HepG2 (cell line): ENCODE results near the gene POLG2. TPM values are rescaled to one million over a fixed set of nuclear protein-coding genes. Genes with fewer than 3 reads are reported as not detected.

ENCODE experiments used
- ATAD3A ChIP-seq: sonication (generic); formaldehyde crosslinking; IDR thresholded peaks from 2 replicates; pipeline ENCODE4 v1.4.0; 2020; ENCODE audit warnings: missing genetic modification reagents
- ATF1 ChIP-seq: IDR thresholded peaks from 2 replicates; pipeline ENCODE4 v1.6.1; 2016; ENCODE audit warnings: mild to moderate bottlenecking, control low read depth
- BRF2 ChIP-seq: sonication (generic); formaldehyde crosslinking; IDR thresholded peaks from 2 replicates; pipeline ENCODE4 v1.8.1; 2022; ENCODE audit warnings: mild to moderate bottlenecking, missing genetic modification reagents
- CBX2 ChIP-seq, 2 experiments: fragments of 200-600 bp in 1 of 2; sonication (generic); formaldehyde crosslinking in 1 of 2; IDR thresholded peaks; 2 replicates each; pipeline versions ENCODE4 v1.7.0 to v1.8.1; 2018 to 2022; ENCODE audit warnings: low read depth in 2 of 2, low read length in 1 of 2, mild to moderate bottlenecking in 1 of 2, missing genetic modification reagents in 1 of 2
- EP300 ChIP-seq, 3 experiments: sonication (generic) in 1 of 3; formaldehyde crosslinking in 1 of 3; IDR thresholded peaks; 2 replicates each; pipeline versions ENCODE4 v1.5.1 to v1.6.1; 2011 to 2020; ENCODE audit warnings: low read depth in 2 of 3, low read length in 2 of 3, borderline replicate concordance in 1 of 3, improper control_type of control experiment in 1 of 3, mild to moderate bottlenecking in 1 of 3, missing genetic modification reagents in 1 of 3, moderate library complexity in 1 of 3
- FOXA3 ChIP-seq: IDR thresholded peaks from 2 replicates; pipeline ENCODE4 v1.6.1; 2016; ENCODE audit warnings: missing genetic modification reagents, missing compliant biosample characterization
- FOXO1 ChIP-seq: sonication (generic); formaldehyde crosslinking; IDR thresholded peaks from 2 replicates; pipeline ENCODE4 v1.4.0; 2020; ENCODE audit warnings: missing genetic modification reagents
- HMG20B ChIP-seq: conservative IDR thresholded peaks from 2 replicates; pipeline ENCODE4 v1.6.1; 2016; ENCODE audit warnings: missing genetic modification reagents, missing compliant biosample characterization
- IRX3 ChIP-seq: sonication (generic); formaldehyde crosslinking; IDR thresholded peaks from 2 replicates; pipeline ENCODE4 v1.8.1; 2023; ENCODE audit warnings: mild to moderate bottlenecking, low read depth, missing genetic modification reagents, borderline replicate concordance
- JDP2 ChIP-seq: sonication (generic); formaldehyde crosslinking; IDR thresholded peaks from 2 replicates; pipeline ENCODE4 v1.8.1; 2022; ENCODE audit warnings: missing genetic modification reagents, borderline replicate concordance
- MBD4 ChIP-seq: IDR thresholded peaks from 2 replicates; pipeline ENCODE4 v1.6.1; 2012; ENCODE audit warnings: low read length, inconsistent platforms, borderline replicate concordance
- MYNN ChIP-seq: sonication (generic); formaldehyde crosslinking; IDR thresholded peaks from 2 replicates; pipeline ENCODE4 v1.4.0; 2020; ENCODE audit warnings: mild to moderate bottlenecking, low read depth, missing genetic modification reagents
- NFIB ChIP-seq: sonication (generic); formaldehyde crosslinking; IDR thresholded peaks from 2 replicates; pipeline ENCODE4 v1.9.0; 2021; ENCODE audit warnings: missing genetic modification reagents, mild to moderate bottlenecking, borderline replicate concordance
- NFYB ChIP-seq: sonication (generic); formaldehyde crosslinking; IDR thresholded peaks from 2 replicates; pipeline ENCODE4 v1.4.0; 2020; ENCODE audit warnings: missing genetic modification reagents
- POLR2AphosphoS5 ChIP-seq: IDR thresholded peaks from 2 replicates; pipeline ENCODE4 v1.6.1; 2012; ENCODE audit warnings: low read depth, low read length
- SAP130 ChIP-seq: IDR thresholded peaks from 2 replicates; pipeline ENCODE4 v1.6.1; 2016; ENCODE audit warnings: low read depth
- SIX4 ChIP-seq: sonication (generic); formaldehyde crosslinking; IDR thresholded peaks from 2 replicates; pipeline ENCODE4 v1.4.0; 2020; ENCODE audit warnings: missing genetic modification reagents
- SP140L ChIP-seq: sonication (generic); formaldehyde crosslinking; IDR thresholded peaks from 2 replicates; pipeline ENCODE4 v1.4.0; 2020; ENCODE audit warnings: missing genetic modification reagents, borderline replicate concordance
- SPEN ChIP-seq: sonication (generic); formaldehyde crosslinking; IDR thresholded peaks from 2 replicates; pipeline ENCODE4 v1.5.1; 2020; ENCODE audit warnings: low read depth, mild to moderate bottlenecking, missing genetic modification reagents
- SUZ12 ChIP-seq: fragments of 150-350 bp; IDR thresholded peaks from 2 replicates; pipeline ENCODE4 v1.6.1; 2014; ENCODE audit warnings: low read depth, low read length
- YY1 ChIP-seq: IDR thresholded peaks from 2 replicates; pipeline ENCODE4 v1.6.1; 2011; ENCODE audit warnings: low read length, low read depth, moderate library complexity, mild to moderate bottlenecking; ENCODE audit not compliant: insufficient read depth, insufficient replicate concordance
- ZBTB2 ChIP-seq: sonication (generic); formaldehyde crosslinking; IDR thresholded peaks from 2 replicates; pipeline ENCODE4 v1.8.0; 2022; ENCODE audit warnings: low read depth, missing genetic modification reagents
- ZEB1 ChIP-seq: IDR thresholded peaks from 2 replicates; pipeline ENCODE4 v1.6.1; 2012; ENCODE audit warnings: mild to moderate bottlenecking, low read depth, inconsistent platforms; ENCODE audit not compliant: insufficient replicate concordance
- ZNF232 ChIP-seq: sonication (generic); formaldehyde crosslinking; IDR thresholded peaks from 2 replicates; pipeline ENCODE4 v1.4.0; 2020; ENCODE audit warnings: missing genetic modification reagents, borderline replicate concordance
- ZNF317 ChIP-seq: sonication (generic); formaldehyde crosslinking; IDR thresholded peaks from 2 replicates; pipeline ENCODE4 v1.5.0; 2020; ENCODE audit warnings: mild to moderate bottlenecking, missing genetic modification reagents
- ZNF780A ChIP-seq: sonication (generic); formaldehyde crosslinking; IDR thresholded peaks from 2 replicates; pipeline ENCODE4 v1.8.0; 2022; ENCODE audit warnings: mild to moderate bottlenecking, missing genetic modification reagents, moderate library complexity
- ZNF850 ChIP-seq: sonication (generic); formaldehyde crosslinking; conservative IDR thresholded peaks from 2 replicates; pipeline ENCODE4 v1.9.0; 2021; ENCODE audit warnings: mild to moderate bottlenecking, missing genetic modification reagents
- polyA plus RNA-seq, 8 experiments: library from polyadenylated mRNA; depleted of rRNA in 3 of 8; stranded (reverse) in 7 of 8; unstranded in 1 of 8; fragments of >200 nt; fragmentation: Illumina TruSeq in 4 of 8; extraction: Trizol in 4 of 8; gene quantifications; 2 replicates each; pipeline versions ENCODE4 v1.2.1 to v1.2.3, GENCODE V29; 2011 to 2016; ENCODE audit warnings: low read depth in 4 of 8, missing spikeins in 1 of 8, mixed read lengths in 1 of 8; ENCODE audit not compliant: insufficient read depth in 1 of 8
- total RNA-seq, 5 experiments: library from RNA; depleted of rRNA; stranded (reverse); fragments of >200 nt; fragmentation: Illumina TruSeq; extraction: Trizol; gene quantifications; 2 replicates each; pipeline ENCODE4 v1.2.3, GENCODE V29; 2016; ENCODE audit warnings: low read depth in 1 of 5
- TF ChIP-seq, protein P1 (sequence below): sonication (generic); formaldehyde crosslinking; IDR thresholded peaks from 2 replicates; pipeline ENCODE4 v1.5.1; 2020; ENCODE audit warnings: mild to moderate bottlenecking, missing genetic modification reagents, moderate library complexity
- TF ChIP-seq, protein P2 (sequence below): IDR thresholded peaks from 2 replicates; pipeline ENCODE4 v1.6.1; 2012; ENCODE audit warnings: inconsistent platforms

POLG2 gene
- total and polyA plus RNA-seq, 2 of the 13 experiments (the other 11 are each of a cell fraction or from before 2014, with no cell fraction given), result 21.1 to 25.5 TPM

- TF ChIP-seq BRF2 (CRISPR knock-in tag) (no peak), SP140L (CRISPR knock-in tag) (no peak), MBD4 (no peak), ATAD3A (no peak; the same call in 1 of the 2 replicates), ZNF780A (peak; percentile 75; the same call in 1 of the 2 replicates), ZNF850 (no peak), ZBTB2 (CRISPR knock-in tag) (no peak), ZNF232 (peak; percentile 42), MYNN (CRISPR knock-in tag) (no peak; the same call in 1 of the 2 replicates), SAP130 (CRISPR knock-in tag) (peak; percentile 84; the same call in 1 of the 2 replicates), POLR2AphosphoS5 (peak; percentile 99), ZNF317 (CRISPR knock-in tag) (no peak), SIX4 (CRISPR knock-in tag) (no peak), SUZ12 (peak; percentile 53; the same call in 1 of the 2 replicates), ZEB1 (peak; percentile 42), SPEN (CRISPR knock-in tag) (no peak; the same call in 1 of the 2 replicates), EP300 (IDR thresholded peaks at IDR 0.05; ENCODE audit: low read depth in 2 of 2, low read length in 2 of 2) (no peak), EP300 (CRISPR knock-in tag; IDR thresholded peaks at IDR 0.05; ENCODE audit: borderline replicate concordance) (no peak), FOXO1 (CRISPR knock-in tag) (no peak), JDP2 (no peak; the same call in 1 of the 2 replicates), HMG20B (CRISPR knock-in tag) (no peak), FOXA3 (peak; percentile 54; the same call in 1 of the 2 replicates), YY1 (peak; percentile 79), CBX2 (IDR thresholded peaks at IDR 0.05; ENCODE audit: low read depth, low read length) (0 out of 2 replicates have a peak, but pooled peaks have one; percentile 38), CBX2 (CRISPR knock-in tag; IDR thresholded peaks at IDR 0.05; ENCODE audit: low read depth) (no peak), IRX3 (peak; percentile 54; the same call in 1 of the 2 replicates), ATF1 (CRISPR knock-in tag) (no peak), NFIB (no peak), NFYB (CRISPR knock-in tag) (no peak)
- TF ChIP-seq, protein P1, sequence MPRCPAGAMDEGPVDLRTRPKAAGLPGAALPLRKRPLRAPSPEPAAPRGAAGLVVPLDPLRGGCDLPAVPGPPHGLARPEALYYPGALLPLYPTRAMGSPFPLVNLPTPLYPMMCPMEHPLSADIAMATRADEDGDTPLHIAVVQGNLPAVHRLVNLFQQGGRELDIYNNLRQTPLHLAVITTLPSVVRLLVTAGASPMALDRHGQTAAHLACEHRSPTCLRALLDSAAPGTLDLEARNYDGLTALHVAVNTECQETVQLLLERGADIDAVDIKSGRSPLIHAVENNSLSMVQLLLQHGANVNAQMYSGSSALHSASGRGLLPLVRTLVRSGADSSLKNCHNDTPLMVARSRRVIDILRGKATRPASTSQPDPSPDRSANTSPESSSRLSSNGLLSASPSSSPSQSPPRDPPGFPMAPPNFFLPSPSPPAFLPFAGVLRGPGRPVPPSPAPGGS (CRISPR knock-in tag), result no peak
- TF ChIP-seq, protein P2, sequence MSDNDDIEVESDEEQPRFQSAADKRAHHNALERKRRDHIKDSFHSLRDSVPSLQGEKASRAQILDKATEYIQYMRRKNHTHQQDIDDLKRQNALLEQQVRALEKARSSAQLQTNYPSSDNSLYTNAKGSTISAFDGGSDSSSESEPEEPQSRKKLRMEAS, result peak; percentile 19; the same call in 1 of the 2 replicates
Measured at GRCh38 chr17:64506201-64506575, 9.3 kb upstream of the POLG2 start, which contains the start of gene DDX5 (continued).
